Measurements from ENCODE around the gene SASH1. TPM values are rescaled to one million over a fixed set of nuclear protein-coding genes. Genes with fewer than 3 reads are reported as not detected.

SASH1 gene
- total and polyA plus RNA-seq, 2 donors (not counting 1 experiment from before 2014, with no cell fraction given), result 38.6 to 44.6 TPM

DNA sequence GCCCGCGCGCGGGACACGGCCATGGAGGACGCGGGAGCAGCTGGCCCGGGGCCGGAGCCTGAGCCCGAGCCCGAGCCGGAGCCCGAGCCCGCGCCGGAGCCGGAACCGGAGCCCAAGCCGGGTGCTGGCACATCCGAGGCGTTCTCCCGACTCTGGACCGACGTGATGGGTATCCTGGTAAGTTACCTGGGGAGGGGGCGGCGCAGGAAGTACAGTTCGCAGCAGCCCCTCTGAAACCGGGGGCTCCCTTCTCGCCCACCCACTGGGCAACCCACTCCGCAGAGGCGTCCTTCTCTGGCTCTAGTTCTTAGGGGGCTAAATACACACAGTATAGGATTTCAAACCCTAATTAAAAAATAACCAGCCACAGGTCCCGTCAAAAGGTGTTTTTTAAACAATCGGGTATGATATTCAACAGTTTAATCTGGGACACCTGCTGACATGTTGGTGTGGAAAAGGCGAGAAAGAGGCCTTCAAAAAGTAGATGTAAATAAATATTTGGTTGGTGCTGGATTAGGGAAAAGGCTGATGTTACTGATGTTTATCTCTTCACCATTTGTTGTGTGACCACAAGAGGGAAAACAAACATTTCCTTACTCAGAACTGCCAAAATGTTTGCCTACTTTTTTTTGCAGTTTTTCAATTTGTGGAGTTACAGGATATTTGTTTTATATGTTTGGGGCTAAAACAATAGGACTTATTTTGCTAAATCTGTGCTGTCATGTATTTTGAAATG lies 577 bp downstream of the SASH1 start:
- peak overlapping the region; percentile 74 for H3K27ac ChIP-seq (ENCODE audit: insufficient read depth, low read length)

DNA sequence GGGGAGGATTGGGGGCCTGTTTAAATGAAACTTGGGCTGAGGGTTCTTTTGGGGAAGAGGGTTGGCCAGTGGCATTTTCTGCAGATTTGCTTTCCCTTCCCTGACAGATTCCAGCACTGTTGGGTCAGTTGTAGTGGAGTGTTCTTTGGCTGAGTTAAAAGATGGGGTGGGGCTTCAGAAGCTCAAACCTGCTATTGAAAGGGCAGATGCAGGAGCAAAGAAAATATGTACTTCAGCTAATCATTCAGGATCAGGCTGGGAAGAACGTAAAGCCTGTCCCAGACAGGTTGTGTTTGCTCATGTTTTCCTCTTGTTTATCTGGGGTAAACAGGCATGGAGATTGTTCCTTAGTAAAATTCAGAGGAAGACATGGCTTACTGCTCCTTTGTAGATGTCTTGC lies 2.5 kb downstream of the SASH1 start:
- Histone ChIP-seq H4K20me1 (ENCODE audit: control insufficient read depth, extremely low read depth, insufficient read depth, low read length) (no peaks in the 10 kb centered on the region), H3K36me3 (ENCODE audit: control insufficient read depth, insufficient read depth, low read length) (no peaks in the 10 kb centered on the region), H3K79me2 (ENCODE audit: control insufficient read depth, insufficient read depth, low read length) (peaks cover 4% of the 10 kb centered on the region), H3K4me1 (ENCODE audit: control insufficient read depth, extremely low read depth, insufficient read depth, low read length) (peaks cover 7% of the 10 kb centered on the region), H2AFZ (ENCODE audit: low read length) (no peak overlapping the region), H3K27me3 (ENCODE audit: control insufficient read depth, insufficient read depth, low read length) (no peaks in the 10 kb centered on the region), H3K4me2 (ENCODE audit: extremely low read depth, insufficient read depth, low read length) (no peak overlapping the region), H3K4me3 (replicated peaks in 1 of 4; ENCODE audit: control extremely low read depth in 1 of 4, insufficient read depth in 1 of 4, low read depth in 3 of 4, low read length in 4 of 4) (no peak overlapping the region), H3K9ac (ENCODE audit: insufficient read depth, low read length) (no peak overlapping the region), H3K27ac (ENCODE audit: insufficient read depth, low read length) (no peak overlapping the region), H3K9me3 (ENCODE audit: control insufficient read depth, insufficient read depth, low read depth, low read length) (no peaks in the 10 kb centered on the region)
- TF ChIP-seq, protein P1, sequence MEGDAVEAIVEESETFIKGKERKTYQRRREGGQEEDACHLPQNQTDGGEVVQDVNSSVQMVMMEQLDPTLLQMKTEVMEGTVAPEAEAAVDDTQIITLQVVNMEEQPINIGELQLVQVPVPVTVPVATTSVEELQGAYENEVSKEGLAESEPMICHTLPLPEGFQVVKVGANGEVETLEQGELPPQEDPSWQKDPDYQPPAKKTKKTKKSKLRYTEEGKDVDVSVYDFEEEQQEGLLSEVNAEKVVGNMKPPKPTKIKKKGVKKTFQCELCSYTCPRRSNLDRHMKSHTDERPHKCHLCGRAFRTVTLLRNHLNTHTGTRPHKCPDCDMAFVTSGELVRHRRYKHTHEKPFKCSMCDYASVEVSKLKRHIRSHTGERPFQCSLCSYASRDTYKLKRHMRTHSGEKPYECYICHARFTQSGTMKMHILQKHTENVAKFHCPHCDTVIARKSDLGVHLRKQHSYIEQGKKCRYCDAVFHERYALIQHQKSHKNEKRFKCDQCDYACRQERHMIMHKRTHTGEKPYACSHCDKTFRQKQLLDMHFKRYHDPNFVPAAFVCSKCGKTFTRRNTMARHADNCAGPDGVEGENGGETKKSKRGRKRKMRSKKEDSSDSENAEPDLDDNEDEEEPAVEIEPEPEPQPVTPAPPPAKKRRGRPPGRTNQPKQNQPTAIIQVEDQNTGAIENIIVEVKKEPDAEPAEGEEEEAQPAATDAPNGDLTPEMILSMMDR (conservative IDR thresholded peaks at IDR 0.05 in 1 of 2, IDR thresholded peaks at IDR 0.05 in 1 of 2; ENCODE audit: low read depth in 1 of 2, low read length in 2 of 2), result no peak
- no peak for TF ChIP-seq EZH2 (IDR thresholded peaks at IDR 0.05; ENCODE audit: low read length, missing control alignments)
- no peak for DNase-seq (ENCODE audit: low read depth in 2 of 2)

More for the DNA sequence above, 577 bp downstream of the SASH1 start:
- H3K27me3 ChIP-seq (ENCODE audit: control insufficient read depth, insufficient read depth, low read length), result no peaks in the 10 kb centered on the region
- DNase-seq (ENCODE audit: low read depth in 2 of 2), result peak in 1 of 2 donors; percentile 6
- peaks cover 7% of the 10 kb centered on the region for H3K4me1 ChIP-seq (ENCODE audit: control insufficient read depth, extremely low read depth, insufficient read depth, low read length)
- H3K79me2 ChIP-seq (ENCODE audit: control insufficient read depth, insufficient read depth, low read length), result peaks cover 2% of the 10 kb centered on the region
- no peaks in the 10 kb centered on the region for H3K9me3 ChIP-seq (ENCODE audit: control insufficient read depth, insufficient read depth, low read depth, low read length)
- H2AFZ ChIP-seq (ENCODE audit: low read length), result peak overlapping the region; percentile 46
- peak overlapping the region; percentile 83 for H3K9ac ChIP-seq (ENCODE audit: insufficient read depth, low read length)
- TF ChIP-seq EZH2 (IDR thresholded peaks at IDR 0.05; ENCODE audit: low read length, missing control alignments), result no peak
- TF ChIP-seq, protein P1 (conservative IDR thresholded peaks at IDR 0.05 in 1 of 2, IDR thresholded peaks at IDR 0.05 in 1 of 2; ENCODE audit: low read depth in 1 of 2, low read length in 2 of 2), result no peak
- H4K20me1 ChIP-seq (ENCODE audit: control insufficient read depth, extremely low read depth, insufficient read depth, low read length), result no peaks in the 10 kb centered on the region
- H3K36me3 ChIP-seq (ENCODE audit: control insufficient read depth, insufficient read depth, low read length), result no peaks in the 10 kb centered on the region
- H3K4me2 ChIP-seq (ENCODE audit: extremely low read depth, insufficient read depth, low read length), result peak overlapping the region; percentile 89
- H3K4me3 ChIP-seq (replicated peaks in 1 of 4; ENCODE audit: control extremely low read depth in 1 of 4, insufficient read depth in 1 of 4, low read depth in 3 of 4, low read length in 4 of 4), result peak overlapping the region; percentile 73 to 81 (median 78)

DNA sequence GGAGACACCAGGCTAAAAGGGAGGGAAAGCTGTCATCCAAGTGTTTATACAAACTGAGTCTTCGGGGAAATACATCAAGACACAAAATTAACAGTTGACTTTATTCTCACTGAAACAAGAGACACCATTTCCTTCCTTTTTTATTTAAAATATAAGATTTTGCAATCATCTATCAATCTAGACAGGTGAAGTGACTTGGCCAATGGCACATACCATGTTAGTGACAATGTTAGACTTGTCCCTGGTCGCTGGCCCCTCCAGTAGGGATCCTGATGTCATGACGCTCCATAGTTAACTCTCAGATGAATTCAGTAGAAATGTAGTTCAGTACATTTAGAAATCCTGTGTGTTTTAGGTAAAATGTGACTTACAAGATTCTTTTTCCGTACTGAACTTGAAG lies 2.9 kb downstream of the SASH1 start:
- no peaks in the 10 kb centered on the region for H4K20me1 ChIP-seq (ENCODE audit: control insufficient read depth, extremely low read depth, insufficient read depth, low read length)
- H3K27ac ChIP-seq (ENCODE audit: insufficient read depth, low read length), result no peak overlapping the region
- H3K79me2 ChIP-seq (ENCODE audit: control insufficient read depth, insufficient read depth, low read length), result peaks cover 4% of the 10 kb centered on the region

More for the DNA sequence above, 2.9 kb downstream of the SASH1 start:
- no peak overlapping the region for H2AFZ ChIP-seq (ENCODE audit: low read length)
- peaks cover 7% of the 10 kb centered on the region for H3K4me1 ChIP-seq (ENCODE audit: control insufficient read depth, extremely low read depth, insufficient read depth, low read length)
- no peak overlapping the region for H3K4me3 ChIP-seq (replicated peaks in 1 of 4; ENCODE audit: control extremely low read depth in 1 of 4, insufficient read depth in 1 of 4, low read depth in 3 of 4, low read length in 4 of 4)
- H3K9ac ChIP-seq (ENCODE audit: insufficient read depth, low read length), result no peak overlapping the region
- no peaks in the 10 kb centered on the region for H3K9me3 ChIP-seq (ENCODE audit: control insufficient read depth, insufficient read depth, low read depth, low read length)
- no peaks in the 10 kb centered on the region for H3K27me3 ChIP-seq (ENCODE audit: control insufficient read depth, insufficient read depth, low read length)
- H3K36me3 ChIP-seq (ENCODE audit: control insufficient read depth, insufficient read depth, low read length), result no peaks in the 10 kb centered on the region
- TF ChIP-seq, protein P1 (conservative IDR thresholded peaks at IDR 0.05 in 1 of 2, IDR thresholded peaks at IDR 0.05 in 1 of 2; ENCODE audit: low read depth in 1 of 2, low read length in 2 of 2), result no peak
- TF ChIP-seq EZH2 (IDR thresholded peaks at IDR 0.05; ENCODE audit: low read length, missing control alignments), result no peak
- DNase-seq (ENCODE audit: low read depth in 2 of 2), result no peak
- H3K4me2 ChIP-seq (ENCODE audit: extremely low read depth, insufficient read depth, low read length), result no peak overlapping the region
